DOHH2 (cell line): Measurements from ENCODE around the gene FREM1.

Experiments
- H3F3A ChIP-seq: fragments of 200-600 bp; sonication (generic), shearing (Covaris generic); 2 replicates; pipeline ENCODE4 v1.6.0; 2016; ENCODE audit warnings: antibody characterized with exemption, mild to moderate bottlenecking; ENCODE audit not compliant: control insufficient read depth, insufficient read depth
- H3K27ac ChIP-seq: fragments of 200-600 bp; sonication (generic); 2 replicates; pipeline ENCODE4 v1.5.1; 2014; ENCODE audit warnings: low read depth, mild to moderate bottlenecking, low read length, moderate library complexity
- H3K27me3 ChIP-seq: fragments of 200-600 bp; sonication (generic); 2 replicates; pipeline ENCODE4 v1.6.1; 2014; ENCODE audit warnings: mild to moderate bottlenecking, low read length, mixed read lengths; ENCODE audit not compliant: control insufficient read depth
- H3K36me3 ChIP-seq: fragments of 200-600 bp; sonication (generic); 2 replicates; pipeline ENCODE4 v1.6.1; 2014; ENCODE audit warnings: mild to moderate bottlenecking, low read length, moderate library complexity, mixed read lengths; ENCODE audit not compliant: control insufficient read depth
- H3K4me1 ChIP-seq: fragments of 200-600 bp; sonication (generic); 2 replicates; pipeline ENCODE4 v1.6.1; 2014; ENCODE audit warnings: mild to moderate bottlenecking, low read length, mixed read lengths; ENCODE audit not compliant: control insufficient read depth
- H3K4me2 ChIP-seq: fragments of 200-600 bp; sonication (generic); 2 replicates; pipeline ENCODE4 v1.6.0; 2014; ENCODE audit warnings: mild to moderate bottlenecking, low read length, moderate library complexity
- H3K4me3 ChIP-seq: fragments of 200-600 bp; sonication (generic); 2 replicates; pipeline ENCODE4 v1.5.1; 2014; ENCODE audit warnings: mild to moderate bottlenecking, low read length, mixed read lengths
- H3K79me2 ChIP-seq: fragments of 200-600 bp; sonication (generic); 2 replicates; pipeline ENCODE4 v1.6.1; 2014; ENCODE audit warnings: mild to moderate bottlenecking, low read length, mixed read lengths; ENCODE audit not compliant: control insufficient read depth
- H3K9me2 ChIP-seq: fragments of 200-600 bp; sonication (generic); replicated peaks from 2 replicates; pipeline ENCODE4 v1.6.1; 2014; ENCODE audit warnings: mild to moderate bottlenecking, low read length, mixed read lengths; ENCODE audit not compliant: control insufficient read depth
- H3K9me3 ChIP-seq: fragments of 200-600 bp; sonication (generic); 2 replicates; pipeline ENCODE4 v1.6.1; 2014; ENCODE audit warnings: antibody characterized with exemption, low read length, mixed read lengths; ENCODE audit not compliant: control insufficient read depth, insufficient read depth
- H4K20me1 ChIP-seq: fragments of 200-600 bp; sonication (generic); 2 replicates; pipeline ENCODE4 v1.6.0; 2014; ENCODE audit warnings: low read depth, mild to moderate bottlenecking, antibody characterized with exemption, low read length, moderate library complexity; ENCODE audit not compliant: control insufficient read depth, insufficient read depth
- CTCF ChIP-seq: fragments of 200-600 bp; sonication (generic); IDR thresholded peaks from one replicate; pipeline ENCODE4 v1.5.1; 2014; ENCODE audit warnings: antibody characterized with exemption, mild to moderate bottlenecking, low read depth, low read length; ENCODE audit not compliant: poor library complexity, severe bottlenecking
- EZH2phosphoT487 ChIP-seq: fragments of 200-600 bp; sonication (generic); IDR thresholded peaks from 2 replicates; pipeline ENCODE4 v1.6.1; 2017; ENCODE audit warnings: borderline replicate concordance, mild to moderate bottlenecking, antibody characterized with exemption, low read length, moderate library complexity, mixed read lengths

The FREM1 gene

GRCh38 chr9:14956208-14956607 lies 46.0 kb upstream of the FREM1 start:
- no peaks in the 10 kb centered on the region for H3F3A ChIP-seq
- H3K9me2 ChIP-seq: no peaks in the 10 kb centered on the region
- no peak overlapping the region for H3K27ac ChIP-seq
- no peak for TF ChIP-seq CTCF
- TF ChIP-seq EZH2phosphoT487: no peak
- no peaks in the 10 kb centered on the region for H3K27me3 ChIP-seq
- no peaks in the 10 kb centered on the region for H3K79me2 ChIP-seq
- H3K4me2 ChIP-seq: no peak overlapping the region
- H3K9me3 ChIP-seq: no peaks in the 10 kb centered on the region
- H3K4me1 ChIP-seq: no peaks in the 10 kb centered on the region
- no peak overlapping the region for H3K4me3 ChIP-seq
- no peaks in the 10 kb centered on the region for H3K36me3 ChIP-seq
- H4K20me1 ChIP-seq: no peaks in the 10 kb centered on the region

DNA sequence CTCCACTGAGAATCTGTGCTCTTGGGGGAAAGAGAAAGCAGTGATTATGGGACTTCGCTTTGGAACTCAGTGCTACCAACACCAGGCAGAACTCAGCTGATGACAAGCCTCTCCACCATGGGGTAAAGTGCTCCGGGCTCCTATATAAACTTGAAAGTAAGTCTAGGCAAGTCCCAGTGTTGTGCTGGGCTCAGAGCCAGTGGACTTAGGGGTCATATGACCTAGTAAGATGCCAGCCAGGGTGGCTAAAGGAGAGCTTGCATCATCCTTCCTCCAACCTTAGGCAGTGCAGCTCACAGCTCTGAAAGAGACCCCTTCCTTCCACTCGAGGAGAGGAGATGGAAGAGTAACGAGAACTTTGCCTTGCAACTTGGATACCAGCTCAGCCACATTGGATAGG lies 35.1 kb upstream of the FREM1 start:
- H3K4me3 ChIP-seq: no peak overlapping the region
- H3K9me2 ChIP-seq: no peaks in the 10 kb centered on the region
- H4K20me1 ChIP-seq: no peaks in the 10 kb centered on the region
- H3K4me1 ChIP-seq: no peaks in the 10 kb centered on the region
- no peaks in the 10 kb centered on the region for H3K9me3 ChIP-seq
- no peaks in the 10 kb centered on the region for H3K27me3 ChIP-seq
- no peak overlapping the region for H3K4me2 ChIP-seq
- no peaks in the 10 kb centered on the region for H3K79me2 ChIP-seq
- no peak for TF ChIP-seq CTCF
- TF ChIP-seq EZH2phosphoT487: no peak
- no peak overlapping the region for H3K27ac ChIP-seq
- H3K36me3 ChIP-seq: no peaks in the 10 kb centered on the region
- H3F3A ChIP-seq: no peaks in the 10 kb centered on the region

- Histone ChIP-seq H3K36me3 (no peaks in the 10 kb centered on the region), H3K27ac (no peak overlapping the region), H3K9me3 (no peaks in the 10 kb centered on the region), H3K27me3 (no peaks in the 10 kb centered on the region), H3K4me2 (no peak overlapping the region), H3K4me1 (no peaks in the 10 kb centered on the region), H3K79me2 (no peaks in the 10 kb centered on the region), H3F3A (no peaks in the 10 kb centered on the region), H3K9me2 (no peaks in the 10 kb centered on the region), H4K20me1 (no peaks in the 10 kb centered on the region), H3K4me3 (no peak overlapping the region)
- TF ChIP-seq CTCF (no peak), EZH2phosphoT487 (no peak)
Observed at GRCh38 chr9:14941501-14942405, 31.5 kb upstream of the FREM1 start.
